CD4-positive, alpha-beta memory T cell (primary cell): ENCODE data around the gene PIGW. TPM values are rescaled to one million over a fixed set of nuclear protein-coding genes. Genes with fewer than 3 reads are reported as not detected.

Source experiments
- CTCF ChIA-PET: fragments of 350-600 bp; sonication (Branson Sonifier 250); formaldehyde crosslinking; loops from one replicate; lab custom pipeline; 2021; ENCODE audit warnings: inconsistent platforms; ENCODE audit not compliant: partially characterized antibody; lab: Charles Lee
- POLR2A ChIA-PET: fragments of 350-600 bp; sonication (Branson Sonifier 250); formaldehyde crosslinking; loops from one replicate; lab custom pipeline; 2021; ENCODE audit not compliant: partially characterized antibody; lab: Charles Lee
- DNase-seq, 5 donors: peaks; one replicate each; pipeline versions ENCODE4 v3.0.0 to v3.0.0-alpha.2; 2020 to 2022; ENCODE audit warnings: mixed read lengths in 1 of 5
- H3K27ac ChIP-seq: one replicate; pipeline ENCODE4 v1.7.0; 2013; ENCODE audit warnings: low read depth, low read length
- H3K27me3 ChIP-seq: 2 replicates; pipeline ENCODE4 v1.7.0; 2013; ENCODE audit warnings: mild to moderate bottlenecking, low read length, moderate library complexity; ENCODE audit not compliant: insufficient read depth
- H3K36me3 ChIP-seq: 2 replicates; pipeline ENCODE4 v1.7.0; 2013; ENCODE audit warnings: mild to moderate bottlenecking, low read length, moderate library complexity; ENCODE audit not compliant: insufficient read depth
- H3K4me1 ChIP-seq: 2 replicates; pipeline ENCODE4 v1.7.0; 2013; ENCODE audit warnings: mild to moderate bottlenecking, low read length, moderate library complexity; ENCODE audit not compliant: insufficient read depth
- H3K4me3 ChIP-seq, 2 donors: one replicate each; pipeline ENCODE4 v1.7.0; 2013; ENCODE audit warnings: low read length in 2 of 2, mild to moderate bottlenecking in 1 of 2
- H3K9me3 ChIP-seq, 2 donors: one replicate each; pipeline ENCODE4 v1.7.0; 2013; ENCODE audit warnings: low read length in 2 of 2, control low read depth in 1 of 2; ENCODE audit not compliant: control insufficient read depth in 1 of 2
- H3K27ac Mint-ChIP-seq, 7 donors: one replicate each; pipeline ENCODE4 v1.8.0; 2020 to 2021; ENCODE audit warnings: mixed read lengths in 7 of 7, mild to moderate bottlenecking in 6 of 7, inconsistent platforms in 3 of 7, moderate library complexity in 3 of 7
- H3K27me3 Mint-ChIP-seq, 2 donors: one replicate each; pipeline ENCODE4 v1.8.0; 2020 to 2021; ENCODE audit warnings: mixed read lengths in 2 of 2
- H3K36me3 Mint-ChIP-seq, 2 donors: one replicate each; pipeline ENCODE4 v1.8.0; 2020 to 2021; ENCODE audit warnings: mixed read lengths in 2 of 2, inconsistent platforms in 1 of 2, mild to moderate bottlenecking in 1 of 2
- H3K4me1 Mint-ChIP-seq, 4 donors: one replicate each; pipeline ENCODE4 v1.8.0; 2020 to 2021; ENCODE audit warnings: mixed read lengths in 4 of 4, mild to moderate bottlenecking in 1 of 4
- H3K4me3 Mint-ChIP-seq, 8 donors: one replicate each; pipeline ENCODE4 v1.8.0; 2020 to 2021; ENCODE audit warnings: mixed read lengths in 8 of 8, mild to moderate bottlenecking in 7 of 8, moderate library complexity in 6 of 8, inconsistent platforms in 3 of 8
- H3K9me3 Mint-ChIP-seq, 8 donors: one replicate each; pipeline ENCODE4 v1.8.0; 2020 to 2021; ENCODE audit warnings: mixed read lengths in 8 of 8, mild to moderate bottlenecking in 5 of 8, inconsistent platforms in 3 of 8, moderate library complexity in 1 of 8
- intact Hi-C: fragments of 100-400 bp; cut with micrococcal nuclease; formaldehyde crosslinking; loops from one replicate; pipeline ENCODE4 v1.15.1; 2023
- polyA plus RNA-seq, 2 donors: library from polyadenylated mRNA; unstranded; fragments of 300-500 nt; fragmentation: Illumina TruSeq; gene quantifications; one replicate each; pipeline ENCODE4 v1.2.3, GENCODE V29; 2021
- total RNA-seq, 2 experiments: library from RNA; stranded (reverse); gene quantifications; one replicate each; pipeline ENCODE4 v1.2.3, GENCODE V29; 2021

PIGW gene
- total and polyA plus RNA-seq, 4 experiments from 2014 or later: 4.7 to 14.2 (median 5.2) TPM

DNA sequence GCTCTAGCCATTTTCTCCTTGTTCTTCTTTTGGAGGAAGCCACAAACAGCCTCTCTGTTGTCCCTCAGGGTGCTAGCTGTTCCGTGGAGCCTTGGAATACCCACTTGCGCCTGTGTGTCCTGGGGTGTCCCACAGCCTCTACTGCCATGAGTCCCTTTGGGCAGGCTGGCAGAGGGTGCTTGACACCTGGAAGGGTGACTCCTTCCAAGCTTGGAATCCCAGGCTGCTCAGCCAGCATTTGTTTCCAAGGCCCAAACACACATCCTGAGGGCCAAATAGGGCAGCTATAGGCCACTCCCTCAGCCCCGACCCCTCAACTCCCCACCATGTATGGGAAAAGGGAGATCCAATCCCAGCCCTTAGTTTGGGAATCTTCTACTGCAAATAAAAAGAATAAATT is 33.4 kb upstream of the PIGW start:
- Mint-ChIP-seq H3K27ac (peak overlapping the region in 1 of 7 donors; percentile 29), H3K4me1 (peaks cover 0 to 2% (median 0%) of the 10 kb centered on the region in 4 donors), H3K9me3 (no peaks in the 10 kb centered on the region), H3K4me3 (no peak overlapping the region), H3K36me3 (peaks cover 29 to 51% of the 10 kb centered on the region in 2 donors), H3K27me3 (no peaks in the 10 kb centered on the region)
- CTCF ChIA-PET: no interaction called here
- Histone ChIP-seq H3K4me1 (no peaks in the 10 kb centered on the region), H3K27ac (no peak overlapping the region), H3K9me3 (no peaks in the 10 kb centered on the region), H3K4me3 (no peak overlapping the region), H3K27me3 (no peaks in the 10 kb centered on the region), H3K36me3 (peaks cover 29% of the 10 kb centered on the region)
- intact Hi-C loops: no loop called here
- DNase-seq: no peak
- POLR2A ChIA-PET: no interaction called here

DNA sequence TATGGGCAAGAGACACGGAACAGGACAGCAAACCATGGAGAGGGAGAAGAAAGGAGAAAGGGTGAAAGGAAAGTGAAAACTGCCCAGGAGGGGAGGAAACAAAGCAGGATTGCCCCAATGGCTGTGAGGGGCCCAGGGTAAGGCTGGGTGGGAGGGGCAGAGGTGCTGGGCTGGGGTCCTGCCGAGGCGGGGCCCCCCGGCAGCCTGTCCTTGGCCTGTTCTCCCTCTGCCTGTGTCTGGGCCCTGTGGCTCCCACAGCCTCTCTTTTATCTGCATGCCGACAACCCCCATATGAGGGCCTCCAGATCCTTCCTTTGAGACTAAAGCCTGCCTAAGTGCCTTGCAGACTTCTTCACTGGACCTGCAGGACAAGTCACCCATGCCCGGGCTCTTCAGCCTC is 32.8 kb upstream of the PIGW start:
- Histone ChIP-seq H3K36me3 (peaks cover 24% of the 10 kb centered on the region), H3K4me3 (no peak overlapping the region), H3K4me1 (no peaks in the 10 kb centered on the region), H3K9me3 (no peaks in the 10 kb centered on the region), H3K27me3 (no peaks in the 10 kb centered on the region), H3K27ac (no peak overlapping the region)
- peaks cover 30 to 48% of the 10 kb centered on the region in 2 donors for H3K36me3 Mint-ChIP-seq
- no peak overlapping the region for H3K4me3 Mint-ChIP-seq
- POLR2A ChIA-PET: no interaction called here
- no peak for DNase-seq
- intact Hi-C loops: no loop called here
- CTCF ChIA-PET: no interaction called here
- H3K27ac Mint-ChIP-seq: peak overlapping the region in 5 of 7 donors; percentile 63 to 91 (median 87)
- H3K4me1 Mint-ChIP-seq: peaks cover 0 to 2% (median 0%) of the 10 kb centered on the region in 4 donors
- H3K9me3 Mint-ChIP-seq: no peaks in the 10 kb centered on the region
- H3K27me3 Mint-ChIP-seq: no peaks in the 10 kb centered on the region

DNA sequence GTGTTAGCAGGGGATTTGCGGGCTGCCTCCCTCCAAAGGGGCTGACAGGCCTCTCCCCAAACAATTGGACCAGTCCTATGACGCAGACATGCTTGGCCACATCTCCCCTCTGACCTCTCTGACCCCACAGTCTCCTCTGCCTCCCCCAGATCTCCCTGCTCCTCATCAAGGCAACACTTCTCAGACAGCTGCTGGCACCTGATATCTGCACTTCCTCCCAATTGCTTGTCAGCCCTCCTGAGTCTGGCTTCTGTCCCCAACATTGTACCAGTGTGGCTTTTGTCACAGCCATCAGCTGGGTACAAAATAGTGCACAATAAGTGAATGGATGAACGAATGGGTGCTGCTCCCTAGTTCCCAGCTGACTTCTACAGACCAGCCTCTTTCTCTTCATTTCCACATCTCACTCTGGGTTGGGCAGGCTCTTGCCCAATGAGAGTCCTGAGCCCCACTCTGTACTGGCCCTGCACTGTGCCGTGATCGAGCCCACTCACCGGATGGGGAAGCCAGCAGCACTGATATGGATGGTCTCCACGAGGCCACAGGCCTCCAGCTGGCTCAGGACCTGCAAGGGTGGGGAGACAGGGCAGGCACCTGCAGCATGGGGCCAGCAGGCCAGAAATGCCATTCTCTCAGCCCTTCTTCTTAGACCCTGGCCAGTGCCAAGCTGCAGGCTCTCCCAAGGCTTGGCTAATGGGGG is 31.2 kb upstream of the PIGW start:
- H3K36me3 Mint-ChIP-seq: peaks cover 33 to 44% of the 10 kb centered on the region in 2 donors
- no peaks in the 10 kb centered on the region for H3K4me1 ChIP-seq
- no peaks in the 10 kb centered on the region for H3K27me3 Mint-ChIP-seq
- CTCF ChIA-PET: no interaction called here
- no peak overlapping the region for H3K4me3 Mint-ChIP-seq
- H3K4me3 ChIP-seq: no peak overlapping the region
- POLR2A ChIA-PET: no interaction called here
- H3K9me3 ChIP-seq: no peaks in the 10 kb centered on the region
- peaks cover 0 to 2% (median 0%) of the 10 kb centered on the region in 4 donors for H3K4me1 Mint-ChIP-seq
- no peak overlapping the region for H3K27ac ChIP-seq
- H3K27me3 ChIP-seq: no peaks in the 10 kb centered on the region
- intact Hi-C loops: no loop called here
- H3K27ac Mint-ChIP-seq: peak overlapping the region in 2 of 7 donors; percentile 42 to 43
- H3K9me3 Mint-ChIP-seq: no peaks in the 10 kb centered on the region
- no peak for DNase-seq
- H3K36me3 ChIP-seq: peaks cover 11% of the 10 kb centered on the region

- ChIA-PET CTCF (no interaction called here), POLR2A (no interaction called here)
- no peak overlapping the region for H3K27ac ChIP-seq
- Mint-ChIP-seq H3K4me3 (no peak overlapping the region), H3K36me3 (peaks cover 30 to 39% of the 10 kb centered on the region in 2 donors), H3K27ac (peak overlapping the region in 1 of 7 donors; percentile 66), H3K9me3 (no peaks in the 10 kb centered on the region), H3K4me1 (peaks cover 0 to 2% (median 0%) of the 10 kb centered on the region in 4 donors), H3K27me3 (no peaks in the 10 kb centered on the region)
- peaks cover 6% of the 10 kb centered on the region for H3K36me3 ChIP-seq
- DNase-seq: no peak
- H3K9me3 ChIP-seq: no peaks in the 10 kb centered on the region
- no peak overlapping the region for H3K4me3 ChIP-seq
- no peaks in the 10 kb centered on the region for H3K27me3 ChIP-seq
- intact Hi-C loops: no loop called here
- no peaks in the 10 kb centered on the region for H3K4me1 ChIP-seq
Measured at GRCh38 chr17:36504156-36504545, 30.6 kb upstream of the PIGW start.

GRCh38 chr17:36505171-36505570 is 29.6 kb upstream of the PIGW start:
- H3K27ac ChIP-seq: no peak overlapping the region
- intact Hi-C loops: no loop called here
- CTCF ChIA-PET: no interaction called here
- peaks cover 4% of the 10 kb centered on the region for H3K36me3 ChIP-seq
- DNase-seq: no peak
- no peaks in the 10 kb centered on the region for H3K4me1 ChIP-seq
- H3K27me3 ChIP-seq: no peaks in the 10 kb centered on the region
- Mint-ChIP-seq H3K27me3 (no peaks in the 10 kb centered on the region), H3K36me3 (peaks cover 29 to 47% of the 10 kb centered on the region in 2 donors), H3K4me1 (peaks cover 0 to 2% (median 0%) of the 10 kb centered on the region in 4 donors), H3K4me3 (no peak overlapping the region), H3K9me3 (no peaks in the 10 kb centered on the region), H3K27ac (peak overlapping the region in 1 of 7 donors; percentile 31)
- POLR2A ChIA-PET: interaction anchor here (0.9 to 1.1 kb wide), 2 partner anchors 19 to 22 kb away, joined by 3 read pairs; partner anchors contain the start of gene ZNHIT3
- H3K4me3 ChIP-seq: no peak overlapping the region
- H3K9me3 ChIP-seq: no peaks in the 10 kb centered on the region

GRCh38 chr17:36506249-36506826 is 28.4 kb upstream of the PIGW start:
- no peak for DNase-seq
- Histone ChIP-seq H3K27ac (no peak overlapping the region), H3K4me1 (no peaks in the 10 kb centered on the region), H3K27me3 (no peaks in the 10 kb centered on the region), H3K4me3 (no peak overlapping the region), H3K9me3 (no peaks in the 10 kb centered on the region), H3K36me3 (peaks cover 4% of the 10 kb centered on the region)
- ChIA-PET CTCF (no interaction called here), POLR2A (interaction anchor here (1.1 kb wide), 1 partner anchor 20 kb away, joined by 3 read pairs; the partner anchor contains the start of gene ZNHIT3)
- intact Hi-C loops: no loop called here
- no peaks in the 10 kb centered on the region for H3K27me3 Mint-ChIP-seq
- no peak overlapping the region for H3K4me3 Mint-ChIP-seq
- no peaks in the 10 kb centered on the region for H3K9me3 Mint-ChIP-seq
- peak overlapping the region in 1 of 7 donors; percentile 57 for H3K27ac Mint-ChIP-seq
- peaks cover 0 to 2% (median 0%) of the 10 kb centered on the region in 4 donors for H3K4me1 Mint-ChIP-seq
- peaks cover 29 to 51% of the 10 kb centered on the region in 2 donors for H3K36me3 Mint-ChIP-seq

- Mint-ChIP-seq H3K4me3 (no peak overlapping the region), H3K36me3 (peaks cover 29 to 51% of the 10 kb centered on the region in 2 donors), H3K4me1 (peaks cover 0 to 2% (median 0%) of the 10 kb centered on the region in 4 donors), H3K27me3 (no peaks in the 10 kb centered on the region), H3K9me3 (no peaks in the 10 kb centered on the region), H3K27ac (no peak overlapping the region)
- Histone ChIP-seq H3K27me3 (no peaks in the 10 kb centered on the region), H3K9me3 (no peaks in the 10 kb centered on the region), H3K4me3 (no peak overlapping the region), H3K27ac (no peak overlapping the region), H3K4me1 (no peaks in the 10 kb centered on the region), H3K36me3 (peaks cover 4% of the 10 kb centered on the region)
- intact Hi-C loops: no loop called here
- ChIA-PET POLR2A (no interaction called here), CTCF (no interaction called here)
- DNase-seq: no peak
Measured at GRCh38 chr17:36506831-36507230, 28.0 kb upstream of the PIGW start.
